CD4-positive, alpha-beta T cell treated with Interleukin-4 for 1 hour (primary cell): ENCODE results near the gene PCGF6.
A peak's percentile ranks its signal among the peaks of the same experiment; 100 is the strongest.
"Not testable (repeated sequence)": the region's sequence is repeated elsewhere in the genome, so short reads cannot be mapped to it uniquely, and the experiment has no call there.

ENCODE experiments used
- DNase-seq, 2 donors: peaks; one replicate each; pipeline ENCODE4 v3.0.0-alpha.2; 2020 to 2022

The PCGF6 gene, protein sequence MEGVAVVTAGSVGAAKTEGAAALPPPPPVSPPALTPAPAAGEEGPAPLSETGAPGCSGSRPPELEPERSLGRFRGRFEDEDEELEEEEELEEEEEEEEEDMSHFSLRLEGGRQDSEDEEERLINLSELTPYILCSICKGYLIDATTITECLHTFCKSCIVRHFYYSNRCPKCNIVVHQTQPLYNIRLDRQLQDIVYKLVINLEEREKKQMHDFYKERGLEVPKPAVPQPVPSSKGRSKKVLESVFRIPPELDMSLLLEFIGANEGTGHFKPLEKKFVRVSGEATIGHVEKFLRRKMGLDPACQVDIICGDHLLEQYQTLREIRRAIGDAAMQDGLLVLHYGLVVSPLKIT

DNA sequence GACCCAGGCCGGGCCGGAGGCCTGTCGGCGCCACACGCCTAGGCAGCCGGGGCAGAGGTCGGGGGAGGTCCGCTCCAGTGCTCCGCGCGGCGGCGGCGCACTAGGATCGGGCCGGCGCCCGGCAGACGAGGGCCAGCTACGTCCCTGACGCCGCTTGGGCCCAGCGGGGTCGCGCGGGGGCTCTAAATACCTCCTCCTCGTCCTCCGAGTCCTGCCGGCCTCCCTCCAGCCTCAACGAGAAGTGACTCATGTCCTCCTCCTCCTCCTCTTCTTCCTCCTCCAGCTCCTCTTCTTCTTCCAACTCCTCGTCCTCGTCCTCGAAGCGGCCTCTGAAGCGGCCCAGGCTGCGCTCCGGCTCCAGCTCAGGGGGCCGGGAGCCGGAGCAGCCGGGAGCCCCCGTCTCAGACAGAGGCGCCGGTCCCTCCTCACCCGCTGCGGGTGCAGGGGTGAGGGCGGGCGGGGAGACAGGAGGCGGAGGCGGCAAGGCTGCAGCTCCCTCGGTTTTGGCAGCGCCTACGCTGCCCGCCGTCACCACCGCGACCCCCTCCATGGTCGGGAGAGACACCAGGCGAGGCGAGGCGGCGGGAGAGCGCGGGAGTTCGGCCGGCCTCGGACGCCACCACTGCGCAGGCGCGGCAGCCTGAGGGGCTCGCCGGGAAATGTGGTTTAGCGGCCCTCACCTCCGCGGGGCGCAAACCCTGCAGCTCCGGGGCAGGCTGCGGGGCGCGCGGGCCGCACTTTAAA lies at the start of gene PCGF6:
PCGF6 (minus strand) TSS at position 624 of the 744 bp plus-strand sequence; CDS start at position 550, 74 bp downstream.
- DNase-seq = peak; percentile 71 to 75

DNA sequence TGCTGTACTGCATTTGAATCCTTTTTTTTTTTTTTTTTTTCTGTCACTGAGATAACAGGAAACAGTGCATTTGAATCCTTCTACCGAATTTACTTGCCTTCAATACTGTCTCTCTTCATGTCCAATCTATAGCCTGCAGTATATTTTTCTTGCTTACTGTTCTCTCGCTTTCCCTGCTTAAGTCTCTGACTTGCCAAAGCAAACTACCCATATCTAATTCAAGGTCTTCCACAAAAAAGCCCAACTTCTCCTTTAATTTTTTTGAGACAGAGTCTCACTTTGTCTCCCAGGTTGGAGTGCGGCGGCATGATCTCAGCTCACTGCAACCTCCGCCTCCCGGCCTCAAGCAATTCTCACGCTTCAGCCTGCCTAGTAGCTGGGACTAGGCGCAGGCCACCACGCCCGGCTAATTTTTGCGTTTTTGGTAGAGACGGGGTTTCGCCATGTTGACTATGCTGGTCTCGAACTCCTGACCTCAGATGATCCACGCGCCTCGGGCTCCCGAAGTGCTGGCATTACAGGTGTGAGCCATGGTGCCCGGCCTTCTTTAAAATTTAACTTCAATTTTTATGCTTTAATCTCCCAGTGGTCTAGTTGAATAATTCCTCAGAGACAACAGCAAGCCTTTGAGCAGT lies 46.4 kb upstream of the PCGF6 start:
- no peak for DNase-seq

DNA sequence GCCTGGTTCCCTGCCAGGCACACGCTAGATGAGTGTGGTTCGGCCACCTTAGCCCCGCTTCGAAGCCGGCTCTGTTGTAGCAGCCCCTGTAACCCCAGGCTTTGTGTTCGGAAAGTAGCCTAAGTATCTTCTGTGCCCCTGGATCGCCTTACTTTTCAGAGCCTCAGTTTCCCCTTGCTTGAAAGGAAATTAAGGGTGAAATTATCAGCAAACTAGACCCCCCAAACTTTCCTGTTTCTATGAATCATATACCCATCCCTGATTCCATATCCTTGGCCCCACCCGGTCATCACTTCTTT lies 45.8 kb upstream of the PCGF6 start:
- DNase-seq = no peak

DNA sequence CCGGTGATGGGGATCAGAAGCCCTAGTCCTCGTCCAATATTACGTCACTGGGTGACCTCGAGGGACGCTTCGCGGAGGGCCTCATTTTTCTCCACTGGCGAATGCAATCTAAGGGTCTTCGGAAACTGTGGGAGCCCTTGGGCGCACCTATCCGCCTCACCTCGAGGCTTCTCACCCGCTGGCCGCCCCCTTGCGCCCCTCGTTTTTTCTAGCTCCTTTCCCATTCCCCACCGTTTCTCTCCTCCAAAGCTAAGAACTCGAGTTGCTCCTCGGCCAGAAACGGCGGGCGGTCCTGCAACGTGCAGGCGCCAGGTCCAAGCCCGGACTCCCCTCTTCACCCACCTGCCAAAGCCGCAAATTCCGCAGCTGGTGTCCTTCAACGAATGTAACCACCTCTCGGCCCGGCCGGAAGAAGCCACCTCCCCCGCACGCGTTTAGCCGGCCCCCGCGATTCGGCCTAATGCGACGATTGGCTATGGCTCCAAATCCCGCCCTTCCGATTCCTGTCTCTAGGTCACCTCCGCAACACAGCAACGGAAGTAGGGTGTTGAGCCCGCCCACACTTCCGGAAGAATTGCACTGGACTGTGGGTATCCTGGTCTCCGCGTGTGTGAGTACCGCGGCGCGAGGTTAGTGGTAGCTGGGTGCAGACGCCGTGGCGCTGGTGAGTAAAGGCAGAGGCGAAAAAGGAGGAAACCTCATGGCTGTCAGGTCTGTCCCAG lies 45.3 kb upstream of the PCGF6 start, which contains the start of the genes ATP5MK and PDCD11:
ATP5MK (minus strand) TSS at position 409 of the 722 bp plus-strand sequence. CDS start 4,018 bp downstream, outside the sequence.
PDCD11 (plus strand) TSS at position 560 of the 722 bp plus-strand sequence. CDS start 1,801 bp downstream, outside the sequence.
- DNase-seq = peak; percentile 96

DNA sequence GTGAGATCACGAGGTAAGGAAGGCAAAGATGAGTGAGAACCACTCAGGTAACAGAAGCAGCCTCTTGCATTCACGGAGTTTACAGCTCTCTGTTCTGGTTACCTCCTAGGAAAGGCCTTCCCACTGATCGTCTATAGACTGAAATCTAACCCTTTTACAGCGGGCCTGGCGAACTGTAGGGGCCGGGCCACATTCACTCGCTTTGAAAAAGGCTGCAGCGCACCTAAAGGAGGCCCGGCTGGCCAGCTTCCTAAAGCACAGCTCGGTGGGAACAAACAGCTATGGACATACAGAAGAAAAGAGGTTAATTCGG lies 44.8 kb upstream of the PCGF6 start:
- DNase-seq = peak in 1 of 2 donors; percentile 15

DNA sequence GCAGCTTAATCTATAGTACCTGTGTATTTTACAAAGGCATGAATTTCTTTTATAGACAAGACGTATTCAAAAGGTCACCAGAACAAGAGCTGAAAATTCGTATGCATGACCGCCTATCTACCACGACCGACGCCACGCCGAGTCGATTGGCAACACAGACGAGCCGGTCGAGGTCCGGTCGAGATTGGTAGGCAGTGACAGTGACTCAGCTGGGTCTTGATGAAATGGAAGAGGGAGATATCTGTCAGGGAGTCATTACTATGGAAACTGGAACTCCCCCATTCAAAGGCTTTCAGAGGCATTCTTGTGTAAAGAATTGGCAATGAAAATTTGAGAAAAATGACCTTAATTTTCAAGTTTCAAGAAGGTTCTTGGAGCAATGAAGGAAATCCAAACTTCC lies 43.2 kb upstream of the PCGF6 start:
- no peak for DNase-seq

DNA sequence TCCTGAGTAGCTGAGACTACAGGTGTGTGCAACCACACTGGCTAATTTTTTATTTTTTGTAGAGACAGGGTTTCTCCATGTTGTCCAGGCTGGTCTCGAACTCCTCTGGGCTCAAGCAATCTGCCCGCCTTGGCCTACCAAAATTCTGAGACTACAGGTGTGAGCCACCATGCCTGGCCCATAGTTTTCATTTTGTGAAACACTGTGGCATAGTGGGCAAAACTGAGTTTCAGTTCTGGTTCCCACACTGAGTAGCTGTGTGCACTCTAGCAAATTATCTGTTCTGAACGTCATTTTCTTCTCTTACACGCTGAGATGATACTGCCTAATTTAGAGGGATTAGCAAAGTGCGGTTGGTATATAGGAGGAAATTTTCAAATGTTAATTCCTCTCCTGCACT lies 31.8 kb upstream of the PCGF6 start:
- no peak for DNase-seq

DNA sequence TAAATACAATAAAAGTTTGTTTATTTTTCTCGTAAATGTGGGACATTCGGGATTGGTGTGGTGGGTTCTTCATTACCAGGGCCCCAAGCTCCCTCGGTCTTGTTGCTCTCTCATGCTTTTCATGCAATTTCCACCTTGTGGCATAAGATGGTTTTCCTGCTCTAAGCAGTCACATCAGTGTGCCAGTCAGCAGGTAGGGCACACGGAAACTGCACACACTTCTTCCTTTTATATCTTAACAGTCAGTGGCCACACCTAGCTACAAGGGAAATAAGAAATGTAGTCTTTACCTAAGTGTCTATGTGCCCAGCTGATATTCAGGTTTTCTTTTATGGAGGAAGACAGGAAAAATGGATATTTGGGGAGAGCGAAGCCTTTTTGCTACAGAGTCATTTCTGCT lies 23.3 kb upstream of the PCGF6 start:
- DNase-seq = no peak

DNA sequence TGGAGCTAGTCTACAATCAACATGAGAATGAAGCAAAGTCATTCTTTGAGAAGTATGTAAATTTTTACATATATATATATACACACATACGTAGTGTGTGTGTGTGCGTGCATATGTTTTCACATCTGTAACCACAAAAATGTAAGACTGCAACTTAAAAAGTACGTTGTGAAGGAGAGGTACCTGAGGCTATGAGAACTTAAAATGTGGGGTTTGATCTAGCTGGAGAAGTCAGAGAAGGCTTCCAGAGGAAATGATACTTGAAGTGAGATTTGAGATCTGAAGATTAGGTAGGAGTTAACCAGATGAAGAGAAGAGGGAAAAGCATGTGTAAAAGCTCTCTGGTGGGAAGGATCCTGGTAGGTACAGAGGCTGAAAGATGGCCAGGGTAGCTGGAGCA lies 22.6 kb upstream of the PCGF6 start:
- DNase-seq = no peak

DNA sequence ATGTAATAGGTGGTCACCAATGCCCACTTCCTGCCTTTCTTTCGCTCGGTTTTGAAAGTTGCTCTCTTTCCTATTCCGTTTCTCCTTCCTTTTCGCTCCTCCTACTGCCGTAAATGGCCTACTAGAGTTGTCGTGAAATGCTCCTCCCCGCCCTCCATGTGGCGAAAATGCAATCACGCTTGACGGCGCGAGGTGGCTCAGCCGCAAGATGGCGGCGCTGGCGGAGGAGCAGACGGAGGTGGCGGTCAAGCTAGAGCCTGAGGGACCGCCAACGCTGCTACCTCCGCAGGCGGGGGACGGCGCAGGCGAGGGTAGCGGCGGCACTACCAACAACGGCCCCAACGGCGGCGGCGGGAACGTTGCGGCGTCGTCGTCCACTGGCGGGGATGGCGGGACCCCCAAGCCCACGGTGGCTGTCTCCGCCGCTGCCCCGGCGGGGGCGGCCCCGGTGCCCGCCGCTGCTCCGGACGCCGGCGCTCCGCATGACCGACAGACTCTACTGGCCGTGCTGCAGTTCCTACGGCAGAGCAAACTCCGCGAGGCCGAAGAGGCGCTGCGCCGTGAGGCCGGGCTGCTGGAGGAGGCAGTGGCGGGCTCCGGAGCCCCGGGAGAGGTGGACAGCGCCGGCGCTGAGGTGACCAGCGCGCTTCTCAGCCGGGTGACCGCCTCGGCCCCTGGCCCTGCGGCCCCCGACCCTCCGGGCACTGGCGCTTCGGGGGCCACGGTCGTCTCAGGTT lies 17.0 kb upstream of the PCGF6 start, which contains the start of gene TAF5:
TAF5 (plus strand) TSS at position 195 of the 737 bp plus-strand sequence; CDS start at position 209, 14 bp downstream.
- peak; percentile 91 to 94 for DNase-seq

DNA sequence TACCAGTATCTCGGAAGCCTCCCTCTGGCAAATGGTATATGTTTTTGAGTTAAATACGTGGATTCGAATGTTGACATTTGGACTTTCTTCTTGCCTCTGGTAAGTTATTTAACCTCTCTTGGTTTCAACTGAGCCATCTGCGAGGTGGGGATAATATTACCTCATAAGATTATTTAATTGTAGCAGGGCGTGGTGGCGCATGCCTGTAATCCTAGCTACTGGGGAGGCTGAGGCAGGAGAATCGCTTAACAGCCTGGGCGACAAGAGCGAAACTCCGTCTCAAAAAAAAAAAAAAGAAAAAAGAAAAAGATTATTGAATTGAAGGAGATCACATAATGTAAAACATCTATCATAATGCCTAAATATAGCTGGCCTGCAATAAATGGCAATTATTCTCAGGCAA lies 16.4 kb upstream of the PCGF6 start:
- no peak for DNase-seq

DNA sequence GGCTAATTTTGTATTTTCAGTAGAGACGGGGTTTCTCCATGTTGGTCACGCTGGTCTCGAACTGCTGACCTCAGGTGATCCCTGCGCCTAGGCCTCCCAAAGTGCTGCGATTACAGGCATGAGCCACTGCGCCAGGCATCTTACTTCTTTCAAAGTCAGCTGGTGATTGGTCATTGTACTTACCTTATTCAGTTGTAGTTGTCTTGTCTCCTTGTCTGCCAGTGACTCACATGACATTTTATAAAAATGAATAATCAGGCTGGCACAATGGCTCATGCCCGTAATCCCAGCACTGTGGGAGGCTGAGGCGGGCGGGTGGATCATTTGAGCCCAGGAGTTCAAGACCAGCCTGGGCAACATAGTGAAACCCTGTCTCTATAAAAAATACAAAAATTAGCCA lies 9.9 kb upstream of the PCGF6 start:
- not testable (repeated sequence) for DNase-seq

DNA sequence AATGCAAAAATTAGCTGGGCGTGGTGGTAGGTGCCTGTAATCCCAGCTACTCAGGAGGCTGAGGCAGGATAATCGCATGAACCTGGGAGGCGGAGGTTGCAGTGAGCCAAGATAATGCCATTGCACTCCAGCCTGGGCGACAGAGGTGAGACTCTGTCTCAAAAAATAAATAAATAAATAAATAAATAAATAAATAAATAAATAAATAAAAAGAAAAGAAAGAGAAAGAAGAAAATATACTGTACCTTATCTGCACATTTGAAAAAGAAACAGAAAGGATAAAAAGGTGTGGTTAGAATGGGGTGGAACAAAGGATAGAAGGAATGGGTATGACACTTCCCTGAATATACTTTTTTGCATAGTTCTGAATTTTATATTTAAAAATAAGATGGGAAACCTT lies 8.6 kb upstream of the PCGF6 start:
- not testable (repeated sequence) for DNase-seq

DNA sequence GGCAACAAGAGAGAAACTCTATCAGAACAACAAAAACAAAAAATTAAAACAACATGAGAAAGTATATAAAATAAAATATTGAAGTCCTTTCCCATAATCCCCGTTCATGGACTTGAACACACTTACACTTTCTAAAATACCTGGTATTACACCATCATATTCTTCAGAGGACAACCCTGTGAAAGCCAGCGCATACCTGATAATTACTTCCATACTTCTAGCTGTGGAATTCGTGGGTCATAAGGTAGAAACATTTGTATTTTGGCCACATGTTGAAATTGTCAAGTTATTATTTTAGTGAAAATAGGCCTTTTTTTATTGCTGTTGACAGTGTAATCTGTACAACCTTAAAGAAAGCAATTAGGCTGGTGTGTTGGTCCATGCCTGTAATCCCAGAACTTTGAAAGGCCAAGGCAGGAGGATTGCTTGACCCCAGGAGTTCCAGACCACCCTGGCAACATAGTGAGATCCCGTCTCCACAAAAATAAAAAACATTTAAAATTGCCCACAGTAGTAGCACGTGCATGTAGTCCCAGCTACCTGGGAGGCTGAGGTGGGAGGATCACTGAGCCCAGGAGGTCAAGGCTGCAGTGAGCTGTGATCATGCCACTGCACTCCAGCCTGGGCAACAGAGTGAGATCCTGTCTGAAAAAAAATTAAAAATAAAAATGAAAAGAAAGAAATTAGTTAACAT lies 5.1 kb upstream of the PCGF6 start:
- no peak for DNase-seq

DNA sequence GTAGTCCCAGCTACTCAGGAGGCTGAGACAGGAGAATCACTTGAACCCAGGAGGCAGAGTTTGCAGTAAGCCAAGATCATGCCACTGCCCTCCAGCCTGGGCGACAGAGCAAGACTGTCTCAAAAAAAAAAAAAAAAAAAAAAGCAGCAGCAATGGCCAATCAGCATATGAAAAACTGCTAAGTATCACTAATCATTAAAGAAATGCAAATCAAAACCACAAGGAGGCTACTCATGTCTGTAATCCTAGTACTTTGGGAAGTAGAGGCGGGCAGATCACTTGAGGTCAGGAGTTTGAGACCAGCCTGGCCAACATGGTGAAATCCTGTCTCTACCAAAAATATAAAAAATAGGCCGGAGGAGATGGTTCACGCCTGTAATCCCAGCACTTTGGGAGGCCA lies 3.6 kb upstream of the PCGF6 start:
- DNase-seq = not testable (repeated sequence)

DNA sequence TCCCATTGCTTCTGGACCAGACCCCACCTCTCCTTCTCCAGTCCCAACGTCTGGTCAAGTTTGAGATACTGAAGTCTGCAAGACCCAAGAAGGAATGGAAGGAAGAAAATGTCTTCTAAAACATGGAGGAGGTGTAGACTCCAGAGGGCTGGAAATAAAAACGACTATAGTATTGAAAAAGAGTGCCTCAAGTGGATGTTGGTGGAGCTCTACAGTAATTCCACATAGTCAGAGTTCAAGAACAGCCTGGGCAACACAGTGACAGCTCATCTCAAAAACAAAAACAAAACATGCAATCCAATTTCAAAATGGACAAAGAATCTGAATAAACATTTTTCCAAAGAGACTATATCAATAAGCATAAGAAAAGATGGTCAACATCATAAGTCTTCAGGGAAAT lies 2.3 kb upstream of the PCGF6 start:
- DNase-seq = no peak

DNA sequence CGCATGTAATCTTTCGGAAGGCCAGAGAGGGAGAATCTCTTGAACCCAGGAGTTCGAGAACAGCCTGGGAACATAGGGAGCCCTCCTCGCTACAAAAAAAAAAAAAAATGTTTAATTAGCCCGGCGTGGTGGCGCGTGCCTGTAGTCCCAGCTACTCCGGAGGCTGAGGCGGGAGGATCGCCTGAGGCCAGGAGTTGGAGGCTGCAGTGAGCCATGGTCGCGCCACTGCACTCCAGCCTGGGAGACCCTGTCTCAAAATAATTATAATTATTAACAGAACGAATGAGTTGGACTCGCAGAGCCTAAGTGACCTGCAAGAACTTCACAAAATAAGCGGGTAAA lies 794 bp downstream of the PCGF6 start:
- DNase-seq = no peak

DNA sequence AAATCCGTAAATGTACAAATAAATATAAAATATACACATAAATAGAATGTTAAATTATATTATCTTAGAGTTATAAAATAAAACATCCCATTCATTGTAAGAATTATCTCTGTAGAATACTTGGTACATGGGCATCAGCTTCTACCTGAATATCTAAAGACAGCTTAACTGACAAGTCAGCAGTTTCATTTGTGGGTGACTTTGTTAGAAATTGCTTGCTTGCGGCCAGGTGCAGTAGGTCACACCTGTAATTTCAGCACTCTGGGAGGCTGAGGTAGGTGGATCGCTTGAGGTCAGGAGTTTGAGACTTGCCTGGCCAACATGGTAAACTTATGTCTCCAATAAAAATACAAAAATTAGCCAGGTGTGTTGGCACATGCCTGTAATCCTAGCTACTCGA lies 14.6 kb downstream of the PCGF6 start:
- DNase-seq = no peak

DNA sequence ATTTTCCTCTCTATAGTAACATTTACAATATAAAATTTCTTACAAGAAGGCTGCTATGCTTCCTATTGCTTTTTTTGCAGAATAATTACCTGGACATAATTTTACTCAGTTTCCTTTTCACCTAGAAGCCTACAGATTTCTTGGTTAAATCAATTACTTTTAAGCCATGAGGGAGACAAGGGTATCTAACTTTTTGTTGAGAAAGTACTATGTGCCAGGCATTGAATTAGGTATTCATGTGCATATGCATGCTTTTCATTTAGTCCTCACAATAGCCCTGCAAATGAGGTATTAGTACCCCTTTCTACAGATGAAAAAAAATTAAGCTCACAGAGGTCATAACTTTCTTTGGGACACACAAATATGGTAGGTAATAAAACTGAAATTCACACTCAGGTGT lies 16.4 kb downstream of the PCGF6 start:
- DNase-seq = no peak

DNA sequence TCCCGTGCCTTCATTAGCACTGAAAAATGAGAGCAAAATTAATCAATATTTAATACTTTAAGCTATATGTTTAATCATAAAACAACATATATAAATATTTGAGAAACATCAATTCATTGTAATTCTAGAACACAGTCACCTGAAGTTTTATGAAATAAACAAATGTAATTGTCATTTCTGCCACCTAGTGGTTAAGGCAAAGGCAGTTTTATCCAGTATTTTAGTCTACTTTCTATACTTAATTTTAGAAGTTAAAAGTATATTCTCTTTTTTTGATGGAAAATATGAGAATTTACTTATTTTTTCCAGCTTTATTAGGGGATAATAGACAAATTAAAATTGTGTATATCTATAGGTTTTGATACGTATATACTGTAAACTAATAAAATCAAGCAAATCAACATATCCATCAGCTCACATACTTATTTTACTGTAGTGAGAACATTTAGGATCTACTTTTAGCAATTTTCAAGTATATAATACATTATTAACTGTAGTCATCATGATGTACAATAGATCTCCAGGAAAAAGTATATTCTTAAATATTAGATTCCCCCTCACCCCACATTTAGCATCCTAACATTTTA lies 16.9 kb downstream of the PCGF6 start:
- DNase-seq = peak in 1 of 2 donors; percentile 37

DNA sequence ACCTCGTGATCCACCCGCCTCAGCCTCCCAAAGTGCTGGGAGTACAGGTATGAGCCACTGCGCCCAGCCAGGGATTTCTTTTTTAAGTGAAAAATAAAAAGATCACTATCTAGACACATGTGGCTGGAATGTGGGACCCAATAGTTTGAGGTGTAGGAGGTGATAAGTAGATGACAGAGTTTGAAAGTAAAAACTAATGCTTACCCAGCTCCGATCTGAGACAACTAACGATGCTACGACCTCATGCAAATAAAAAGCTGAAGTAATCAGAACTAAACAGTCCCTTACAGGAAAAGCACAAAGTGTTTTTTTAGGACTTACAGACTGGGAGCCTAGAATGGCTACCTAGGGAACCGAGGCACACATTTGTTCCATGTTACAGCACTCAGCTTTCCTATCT lies 23.0 kb downstream of the PCGF6 start:
- DNase-seq = no peak

DNA sequence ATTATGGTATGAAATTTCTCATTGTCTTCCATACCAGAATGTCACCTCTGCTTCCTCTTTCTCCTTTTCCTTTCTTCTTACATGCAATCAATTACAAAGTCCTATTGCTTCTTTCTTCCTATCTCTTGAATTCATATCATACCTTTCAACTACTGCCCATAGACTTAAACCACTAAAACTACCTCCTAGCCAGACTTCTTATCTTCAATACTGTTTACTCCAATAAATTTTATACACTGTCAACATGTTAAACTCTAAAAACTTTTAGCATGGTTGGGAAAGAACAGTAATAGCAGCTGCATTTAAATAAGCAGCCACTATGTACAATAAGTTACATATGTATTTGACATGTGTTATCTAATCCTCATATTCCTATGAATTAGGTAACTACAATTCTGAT lies 34.9 kb downstream of the PCGF6 start:
- no peak for DNase-seq
